Measurements from ENCODE around the gene SUN1. TPM values are rescaled to one million over a fixed set of nuclear protein-coding genes. Genes with fewer than 3 reads are reported as not detected.

SUN1 gene
- total and polyA plus RNA-seq, 10 of the 15 experiments (the other 5 are each of a cell fraction or from before 2014, with no cell fraction given), result 27.8 to 107 (median 65.8) TPM

- Histone ChIP-seq H3K79me2 (ENCODE audit: control insufficient read depth, insufficient read depth, low read length) (peaks cover 11% of the 10 kb centered on the region), H3K4me2 (ENCODE audit: control insufficient read depth, insufficient read depth) (peak overlapping the region; percentile 17; the same call in 1 of the 2 replicates), H3K36me3 (ENCODE audit: control insufficient read depth in 2 of 2, insufficient read depth in 2 of 2, low read length in 1 of 2) (peaks cover 0 to 6% of the 10 kb centered on the region in 2 experiments; a peak in 3 of 4 replicates), H2AFZ (ENCODE audit: control insufficient read depth, low read depth, low read length) (no peak overlapping the region), H3K9ac (ENCODE audit: control insufficient read depth, insufficient read depth, low read length) (no peak overlapping the region), H4K20me1 (ENCODE audit: control insufficient read depth, insufficient read depth) (no peaks in the 10 kb centered on the region), H3K27ac (ENCODE audit: control insufficient read depth, insufficient read depth) (0 out of 2 replicates have a peak overlapping the region, but pooled peaks have one; percentile 10), H3K27me3 (replicated peaks in 1 of 2; ENCODE audit: control insufficient read depth in 2 of 2, insufficient read depth in 2 of 2, low read length in 1 of 2) (no peaks in the 10 kb centered on the region), H3K9me3 (replicated peaks; ENCODE audit: control insufficient read depth, insufficient read depth, low read length) (no peaks in the 10 kb centered on the region), H3K4me1 (ENCODE audit: control insufficient read depth, insufficient read depth, low read length) (peaks cover 37% of the 10 kb centered on the region), H3K4me3 (no peak overlapping the region)
- FAIRE-seq (no peak), DNase-seq (ENCODE audit: low read depth, low spot score) (no peak), ATAC-seq (no peak)
- no TSS peak for BruUV-seq (replicated peaks)
- ChIA-PET SMC1A (ENCODE audit: uncharacterized antibody, unreplicated experiment) (interaction anchor here (1.1 kb wide), 1 partner anchor 11 kb away, joined by 5 read pairs; no protein-coding TSS in a partner anchor), RAD21 (ENCODE audit: unreplicated experiment) (interaction anchor here (1.0 kb wide), 1 partner anchor 10 kb away, joined by 7 read pairs; no protein-coding TSS in a partner anchor), CTCF (interaction anchor here (1.1 kb wide), 1 partner anchor 73 kb away, joined by 4 read pairs; no protein-coding TSS in a partner anchor), POLR2A (no interaction called here)
- 62% methylated on average over 35 of the region's 40 CpGs for WGBS (ENCODE audit: insufficient coverage, insufficient replicate concordance, low lambda C conversion rate, missing lambda C conversion rate)
- in situ Hi-C loops (cut with MboI) (no loop called here), intact Hi-C loops (cut with micrococcal nuclease; ENCODE audit: unreplicated experiment) (no loop called here)
- TF ChIP-seq E2F4 (IDR thresholded peaks at IDR 0.05; ENCODE audit: low read depth, low read length) (no peak), TCF3 (IDR thresholded peaks at IDR 0.05; ENCODE audit: borderline replicate concordance, insufficient read depth, low read depth, low read length) (0 out of 2 replicates have a peak, but pooled peaks have one; percentile 9)
Observed at GRCh38 chr7:920351-921070, 88.2 kb downstream of the SUN1 start.

GRCh38 chr7:921071-921461, 88.8 kb downstream of the SUN1 start:
- ChIA-PET POLR2A (interaction anchor here (2.7 kb wide), 1 partner anchor 11 kb away, joined by 13 read pairs; no protein-coding TSS in a partner anchor), SMC1A (ENCODE audit: uncharacterized antibody, unreplicated experiment) (interaction anchor here (1.1 kb wide), 1 partner anchor 11 kb away, joined by 5 read pairs; no protein-coding TSS in a partner anchor), RAD21 (ENCODE audit: unreplicated experiment) (interaction anchor here (1.0 kb wide), 1 partner anchor 11 kb away, joined by 7 read pairs; no protein-coding TSS in a partner anchor), CTCF (interaction anchor here (1.1 to 2.9 kb wide), 2 partner anchors 12 to 72 kb away, joined by 4 to 20 read pairs; no protein-coding TSS in a partner anchor)
- 0 out of 2 replicates have a peak overlapping the region, but pooled peaks have one; percentile 10 for H3K27ac ChIP-seq (ENCODE audit: control insufficient read depth, insufficient read depth)
- peaks cover 0 to 7% of the 10 kb centered on the region in 2 experiments; a peak in 3 of 4 replicates for H3K36me3 ChIP-seq (ENCODE audit: control insufficient read depth in 2 of 2, insufficient read depth in 2 of 2, low read length in 1 of 2)
- no peaks in the 10 kb centered on the region for H3K27me3 ChIP-seq (replicated peaks in 1 of 2; ENCODE audit: control insufficient read depth in 2 of 2, insufficient read depth in 2 of 2, low read length in 1 of 2)
- DNase-seq (ENCODE audit: low read depth, low spot score) (no peak), FAIRE-seq (no peak), ATAC-seq (no peak)
- intact Hi-C loops (cut with micrococcal nuclease; ENCODE audit: unreplicated experiment), result no loop called here
- H2AFZ ChIP-seq (ENCODE audit: control insufficient read depth, low read depth, low read length), result no peak overlapping the region
- peaks cover 11% of the 10 kb centered on the region for H3K79me2 ChIP-seq (ENCODE audit: control insufficient read depth, insufficient read depth, low read length)
- WGBS (ENCODE audit: insufficient coverage, insufficient replicate concordance, low lambda C conversion rate, missing lambda C conversion rate), result 74% methylated on average over 15 of the region's 15 CpGs
- H3K9me3 ChIP-seq (replicated peaks; ENCODE audit: control insufficient read depth, insufficient read depth, low read length), result no peaks in the 10 kb centered on the region
- H3K4me3 ChIP-seq, result no peak overlapping the region
- H3K4me2 ChIP-seq (ENCODE audit: control insufficient read depth, insufficient read depth), result peak overlapping the region; percentile 17; the same call in 1 of the 2 replicates
- H3K9ac ChIP-seq (ENCODE audit: control insufficient read depth, insufficient read depth, low read length), result no peak overlapping the region
- in situ Hi-C loops (cut with MboI), result no loop called here
- no TSS peak for BruUV-seq (replicated peaks)
- H3K4me1 ChIP-seq (ENCODE audit: control insufficient read depth, insufficient read depth, low read length), result peaks cover 42% of the 10 kb centered on the region
- H4K20me1 ChIP-seq (ENCODE audit: control insufficient read depth, insufficient read depth), result no peaks in the 10 kb centered on the region
- TF ChIP-seq ASH2L (IDR thresholded peaks at IDR 0.05; ENCODE audit: borderline replicate concordance, low read depth), result no peak
- TF ChIP-seq CHD2 (IDR thresholded peaks at IDR 0.05; ENCODE audit: borderline replicate concordance, low read depth, low read length), result no peak
- TF ChIP-seq CBX5 (IDR thresholded peaks at IDR 0.05; ENCODE audit: low read depth), result no peak
- TF ChIP-seq POLR2AphosphoS2 (IDR thresholded peaks at IDR 0.05; ENCODE audit: low read depth, low read length), result no peak
- TF ChIP-seq NRF1 (conservative IDR thresholded peaks at IDR 0.05; ENCODE audit: low read depth, low read length), result no peak
- TF ChIP-seq NFYB (IDR thresholded peaks at IDR 0.05; ENCODE audit: insufficient read depth, low read depth, low read length), result no peak
- no peak for TF ChIP-seq PRDM15 (CRISPR knock-in tag; IDR thresholded peaks at IDR 0.05)
- TF ChIP-seq ZNF622 (IDR thresholded peaks at IDR 0.05), result no peak
